Transverse colon (tissue), 3 donors: ENCODE measurements around the gene ANKS4B.

Experiments used
- CTCF ChIP-seq, 5 experiments: fragments of 200-600 bp in 3 of 5; fragments of 450-650 bp in 2 of 5; sonication (generic) in 3 of 5; IDR thresholded peaks; 1 replicate in 2 of 5; 2 replicates in 3 of 5; pipeline ENCODE4 v1.5.1; 2016 to 2017; ENCODE audit warnings: antibody characterized with exemption in 5 of 5, inconsistent platforms in 3 of 5, mild to moderate bottlenecking in 2 of 5, moderate library complexity in 1 of 5
- POLR2A ChIP-seq: fragments of 450-650 bp; IDR thresholded peaks from one replicate; pipeline ENCODE4 v1.6.1; 2016; ENCODE audit warnings: antibody characterized with exemption, mild to moderate bottlenecking, moderate library complexity

DNA sequence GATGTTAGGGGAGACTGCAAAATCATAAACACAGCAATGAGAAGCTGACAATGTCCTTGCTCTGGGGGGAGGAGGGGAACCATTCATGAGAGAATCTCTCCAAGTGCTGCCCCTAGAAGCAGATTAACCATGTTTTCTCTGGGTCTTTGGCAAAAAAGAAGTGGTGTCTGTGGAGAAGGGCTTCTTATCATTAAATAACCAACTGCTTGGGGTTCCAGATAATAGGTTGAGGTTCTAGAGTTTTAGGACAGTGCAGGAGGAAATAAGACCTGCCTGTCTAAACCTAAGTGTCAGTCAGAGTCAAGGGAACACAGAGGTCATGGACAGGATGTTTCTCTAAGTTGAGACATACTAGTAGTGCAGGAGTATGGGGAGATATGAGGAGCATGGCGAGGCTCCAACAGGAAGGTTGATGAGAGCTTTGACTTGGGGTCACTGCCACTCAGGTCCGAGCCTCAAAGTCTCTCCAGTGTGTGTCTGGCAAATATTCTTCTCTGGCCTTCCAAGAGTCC is 5.1 kb upstream of the ANKS4B start:
- TF ChIP-seq CTCF (IDR thresholded peaks at IDR 0.05) (no peak), POLR2A (no peak)
